HG02885 (cell line): Measurements from ENCODE around the gene FASTK.
"Not testable (repeated sequence)": the region's sequence is repeated elsewhere in the genome, so short reads cannot be mapped to it uniquely, and the experiment has no call there.

Experiments
- ATAC-seq: cut with Tn5 transposase; IDR thresholded peaks from one replicate; pipeline ENCODE4 v1.9.1; 2021; ENCODE audit warnings: mild to moderate bottlenecking; ENCODE audit not compliant: unreplicated experiment, poor library complexity

FASTK gene

DNA sequence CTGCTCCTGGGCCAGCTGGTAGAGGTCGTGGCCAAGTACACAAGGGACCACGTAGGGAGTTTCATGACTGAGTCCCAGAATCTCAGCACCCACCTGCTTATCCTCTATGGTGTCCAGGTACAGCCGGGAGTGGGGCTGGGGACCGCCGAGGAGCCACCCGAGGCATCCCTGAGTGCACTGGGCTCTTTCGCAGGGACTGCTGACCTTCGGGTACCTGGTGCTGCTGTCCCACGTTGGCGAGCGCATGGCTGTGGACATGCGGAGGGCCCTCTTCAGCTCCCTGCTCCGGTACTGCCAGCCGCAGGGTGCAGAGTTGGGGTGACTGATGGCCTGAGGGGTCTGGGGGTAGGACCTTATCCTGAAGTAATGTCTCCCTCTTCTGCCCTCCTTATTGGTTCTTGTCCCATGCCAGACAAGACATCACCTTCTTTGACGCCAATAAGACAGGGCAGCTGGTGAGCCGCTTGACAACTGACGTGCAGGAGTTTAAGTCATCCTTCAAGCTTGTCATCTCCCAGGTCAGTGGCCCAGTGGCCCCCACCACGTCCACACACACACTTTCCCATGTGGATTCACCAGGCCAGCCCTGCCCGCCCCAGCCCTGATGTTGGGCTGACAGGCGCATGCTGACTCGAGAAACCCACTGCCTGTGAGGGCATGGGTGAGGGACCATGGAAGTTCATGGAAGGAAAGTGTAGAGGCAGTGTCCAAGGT is 46.1 kb downstream of the FASTK start:
- no peak for ATAC-seq

DNA sequence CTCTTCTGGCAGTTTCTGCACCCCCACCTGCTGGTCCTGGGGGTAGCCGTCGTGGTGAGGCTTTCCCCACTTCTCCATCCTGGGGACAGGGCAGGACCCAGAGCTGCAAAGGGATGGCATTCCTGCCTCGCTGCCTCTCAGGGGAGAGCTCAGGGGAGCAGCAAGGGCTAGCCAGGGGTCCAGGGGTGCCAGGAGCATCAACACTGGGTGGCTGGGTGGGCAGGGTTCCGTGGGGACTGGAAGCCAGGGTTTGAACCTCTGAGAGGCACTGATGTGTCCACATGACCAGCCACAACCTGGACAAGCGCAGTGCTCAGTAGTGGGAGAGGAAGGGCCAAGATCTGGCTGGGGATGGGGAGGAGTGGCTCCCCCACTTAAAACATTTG is 46.8 kb downstream of the FASTK start:
- no peak for ATAC-seq

DNA sequence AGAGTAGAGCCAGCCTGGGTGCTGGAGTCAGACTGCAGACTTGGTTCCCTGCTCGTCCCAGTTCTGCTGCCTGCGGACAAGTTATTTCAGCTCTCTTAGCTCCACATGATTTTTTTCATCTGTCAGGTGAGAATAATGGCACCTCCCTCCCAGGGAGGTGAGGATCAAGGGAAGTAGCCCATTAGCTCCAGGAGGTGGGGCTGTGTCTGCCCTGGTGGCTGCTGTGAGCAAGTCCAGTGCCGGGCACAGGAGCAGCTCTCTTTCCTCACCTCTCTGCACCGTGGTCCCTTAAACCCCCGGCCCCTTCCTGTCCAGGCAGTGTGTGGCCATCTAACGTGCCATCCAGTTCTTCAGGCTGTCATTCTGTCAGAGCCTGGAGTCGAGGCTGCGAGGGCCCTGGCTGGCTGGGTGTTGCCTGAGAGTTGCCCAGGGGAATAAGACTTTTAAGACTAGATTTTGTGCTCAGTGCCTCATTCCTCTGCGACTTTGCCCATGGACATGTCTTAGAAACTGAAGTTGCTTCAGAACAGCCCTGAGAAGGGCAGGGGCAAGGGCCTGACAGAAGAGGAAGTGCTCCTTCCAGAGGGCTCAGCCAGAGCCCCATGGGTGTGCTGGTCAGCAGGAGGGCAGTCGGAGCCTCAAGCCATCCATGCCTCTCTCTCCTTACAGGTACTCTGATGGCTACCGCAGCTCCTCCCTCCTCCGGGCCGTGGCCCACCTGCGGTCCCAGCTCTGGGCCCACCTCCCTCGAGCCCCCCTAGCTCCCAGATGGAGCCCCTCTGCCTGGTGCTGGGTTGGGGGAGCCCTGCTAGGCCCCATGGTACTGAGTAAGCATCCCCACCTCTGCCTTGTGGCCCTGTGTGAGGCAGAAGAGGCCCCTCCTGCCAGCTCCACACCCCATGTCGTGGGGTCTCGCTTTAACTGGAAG is 47.4 kb downstream of the FASTK start:
- ATAC-seq: no peak

DNA sequence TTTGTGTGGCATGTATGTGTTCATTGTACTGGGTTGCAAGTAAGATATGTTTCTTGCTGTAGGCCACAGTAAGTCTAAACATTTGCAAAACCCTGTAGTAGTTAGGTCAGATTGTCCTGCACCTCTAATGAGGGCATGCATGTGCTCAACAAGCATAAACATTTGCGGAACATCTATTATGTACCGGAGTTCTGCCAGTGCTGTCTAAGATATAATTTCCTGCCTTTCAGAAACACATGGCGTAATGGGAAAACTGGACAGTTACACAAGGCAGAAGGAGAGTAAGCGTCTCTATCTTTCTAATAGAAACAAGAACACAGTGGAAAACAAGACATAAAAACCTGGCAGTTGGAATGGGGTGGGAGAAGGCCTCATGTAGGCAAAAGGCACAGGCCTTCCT is 49.6 kb downstream of the FASTK start:
- ATAC-seq: no peak

DNA sequence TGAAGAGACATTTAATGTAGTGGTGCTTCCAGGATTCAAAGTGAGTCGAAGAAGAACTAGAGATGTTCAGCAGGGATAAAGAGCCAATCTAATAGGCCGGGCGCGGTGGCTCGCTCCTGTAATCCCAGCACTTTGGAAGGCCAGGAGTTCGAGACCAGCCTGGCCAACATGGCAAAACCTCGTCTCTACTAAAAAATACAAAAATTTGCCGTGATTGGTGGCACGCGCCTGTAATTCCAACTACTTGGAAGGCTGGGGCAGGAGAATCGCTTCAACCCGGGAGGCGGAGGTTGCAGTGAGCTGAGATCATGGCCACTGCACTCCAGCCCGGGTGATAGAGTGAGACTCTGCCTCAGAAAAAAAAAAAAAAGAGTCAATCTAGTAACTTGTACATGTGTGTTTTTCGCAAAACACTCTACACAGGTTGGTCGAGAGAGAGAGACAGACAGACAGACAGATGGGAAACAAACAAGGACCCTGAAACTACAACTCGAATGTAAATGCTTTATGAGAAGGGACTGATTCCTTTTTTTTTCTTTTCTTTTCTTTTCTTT is 51.6 kb downstream of the FASTK start:
- no peak for ATAC-seq

DNA sequence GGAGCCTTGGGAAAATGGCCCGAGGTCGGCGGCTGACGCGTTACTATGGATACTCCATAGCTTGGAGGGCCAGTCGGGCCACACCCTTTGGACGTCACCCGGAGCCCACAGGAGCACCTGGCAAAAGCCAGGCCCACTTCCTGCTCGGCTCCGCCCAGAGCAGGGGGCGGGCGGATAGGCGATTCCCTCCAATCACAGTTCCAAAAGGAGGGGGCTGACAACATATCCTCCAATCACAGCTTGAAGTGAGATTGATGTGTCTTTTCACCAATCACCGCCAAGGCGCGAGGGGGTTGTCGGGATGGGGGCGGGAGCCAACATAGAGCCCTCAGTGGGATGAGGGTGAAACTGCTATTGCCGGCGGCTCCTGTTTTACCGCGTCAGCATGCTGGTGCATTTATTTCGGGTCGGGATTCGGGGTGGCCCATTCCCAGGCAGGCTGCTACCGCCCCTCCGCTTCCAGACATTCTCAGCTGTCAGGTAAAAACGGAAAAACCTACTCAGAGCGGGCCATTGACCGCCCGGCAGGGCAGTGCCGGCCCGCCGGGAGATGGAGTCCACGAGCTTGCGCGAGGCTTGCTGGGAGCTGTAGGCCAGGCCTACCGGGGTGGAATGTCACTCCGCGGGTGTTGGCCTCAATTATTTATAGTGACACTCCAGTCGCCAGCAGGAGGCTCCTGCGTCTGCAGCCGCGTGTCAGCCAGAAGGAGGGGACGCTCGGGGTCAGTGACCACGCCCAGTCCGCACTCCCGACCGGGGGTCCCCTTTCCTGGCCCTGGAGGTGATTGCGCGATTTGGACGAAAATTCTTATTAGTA is 52.3 kb downstream of the FASTK start, which contains the start of gene ABCB8:
Gene ABCB8, plus strand, starts transcription at position 320 of the 817 bp plus-strand sequence. Its CDS starts 66 bp downstream, at position 386.
- ATAC-seq: peak; percentile 97

DNA sequence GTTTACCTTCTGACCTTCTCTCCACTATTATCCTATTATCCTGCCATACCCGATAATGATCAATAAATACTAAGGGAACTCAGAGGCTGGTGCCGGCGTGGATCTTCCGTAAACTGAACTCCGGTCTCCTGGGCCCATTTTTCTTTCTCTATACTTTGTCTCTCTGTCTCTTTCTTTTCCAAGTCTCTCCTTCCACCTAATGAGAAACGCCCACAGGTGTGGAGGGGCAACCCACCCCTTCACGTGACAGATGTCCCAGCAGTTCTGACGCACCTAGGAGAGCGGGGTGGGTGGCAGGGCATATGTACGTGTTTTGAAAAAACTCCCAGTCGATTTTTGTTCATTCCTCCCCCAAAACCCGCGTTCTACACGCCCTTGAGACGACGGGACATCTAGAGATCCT is 52.9 kb downstream of the FASTK start:
- not testable (repeated sequence) for ATAC-seq

DNA sequence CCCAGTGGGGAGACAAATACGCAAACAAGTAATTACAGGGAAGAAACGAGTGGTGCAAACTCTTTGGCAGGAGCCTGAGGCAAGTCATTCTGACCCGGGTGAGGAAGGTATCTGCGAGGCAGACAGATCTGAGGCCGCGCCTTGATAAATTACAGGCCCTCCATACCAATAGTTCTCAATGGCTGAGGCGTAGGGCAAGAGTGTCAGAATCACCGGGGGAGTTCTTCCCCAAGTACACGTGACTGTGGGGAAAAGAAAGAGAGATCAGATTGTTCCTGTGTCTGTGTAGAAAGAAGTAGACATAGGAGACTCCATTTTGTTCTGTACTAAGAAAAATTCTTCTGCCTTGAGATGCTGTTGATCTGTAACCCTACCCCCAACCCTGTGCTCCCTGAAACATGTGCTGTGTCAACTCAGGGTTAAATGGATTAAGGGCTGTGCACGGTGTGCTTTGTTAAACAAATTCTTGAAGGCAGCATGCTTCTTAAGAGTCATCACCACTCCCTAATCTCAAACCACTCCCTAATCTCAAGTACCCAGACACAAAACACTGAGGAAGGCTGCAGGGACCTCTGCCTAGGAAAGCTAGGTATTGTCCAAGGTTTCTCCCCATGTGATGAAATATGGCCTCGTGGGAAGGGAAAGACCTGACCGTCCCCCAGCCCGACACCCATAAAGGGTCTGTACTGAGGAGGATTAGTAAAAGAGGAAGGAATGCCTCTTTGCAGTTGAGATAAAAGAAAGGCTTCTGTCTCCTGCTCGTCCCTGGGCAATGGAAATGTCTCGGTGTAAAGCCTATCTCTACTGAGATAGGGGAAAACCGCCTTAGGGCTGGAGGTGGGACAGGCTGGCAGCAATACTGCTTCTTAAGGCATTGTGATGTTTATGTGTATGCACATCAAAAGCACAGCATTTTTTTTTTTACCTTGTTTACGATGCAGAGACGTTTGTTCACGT is 53.6 kb downstream of the FASTK start:
- not testable (repeated sequence) for ATAC-seq
